Hepatocyte (in vitro differentiated cells): ENCODE results near the gene GJB5. TPM values are rescaled to one million over a fixed set of nuclear protein-coding genes. Genes with fewer than 3 reads are reported as not detected.

ENCODE experiments used
- DNase-seq: peaks from one replicate; pipeline ENCODE4 v3.0.0-alpha.2; 2016; ENCODE audit warnings: low spot score
- H2AFZ ChIP-seq: fragments of 200-600 bp; sonication (generic); 2 replicates; pipeline ENCODE4 v1.6.0; 2016; ENCODE audit warnings: antibody characterized with exemption, mild to moderate bottlenecking
- H3K27ac ChIP-seq: fragments of 200-600 bp; sonication (generic); 2 replicates; pipeline ENCODE4 v1.5.1; 2016; ENCODE audit warnings: mild to moderate bottlenecking
- H3K27me3 ChIP-seq: fragments of 200-600 bp; sonication (generic); 2 replicates; pipeline ENCODE4 v1.6.1; 2016
- H3K36me3 ChIP-seq: fragments of 200-600 bp; sonication (generic); replicated peaks from 2 replicates; pipeline ENCODE4 v1.5.1; 2016; ENCODE audit warnings: low read depth; ENCODE audit not compliant: insufficient read depth
- H3K4me1 ChIP-seq: fragments of 200-600 bp; sonication (generic); 2 replicates; pipeline ENCODE4 v1.5.1; 2016; ENCODE audit warnings: mild to moderate bottlenecking, moderate library complexity; ENCODE audit not compliant: insufficient read depth
- H3K4me2 ChIP-seq: fragments of 200-600 bp; sonication (generic); 2 replicates; pipeline ENCODE4 v1.6.0; 2016
- H3K4me3 ChIP-seq: fragments of 200-600 bp; sonication (generic); 2 replicates; pipeline ENCODE4 v1.5.1; 2016; ENCODE audit warnings: mild to moderate bottlenecking
- H3K79me2 ChIP-seq: fragments of 200-600 bp; sonication (generic); 2 replicates; pipeline ENCODE4 v1.6.0; 2017; ENCODE audit warnings: mild to moderate bottlenecking
- H3K9me2 ChIP-seq: fragments of 200-600 bp; sonication (generic); replicated peaks from 2 replicates; pipeline ENCODE4 v1.6.0; 2017; ENCODE audit warnings: mild to moderate bottlenecking; ENCODE audit not compliant: insufficient read depth
- H3K9me3 ChIP-seq: fragments of 200-600 bp; sonication (generic); 2 replicates; pipeline ENCODE4 v1.5.1; 2016; ENCODE audit warnings: low read depth, mild to moderate bottlenecking
- H4K20me1 ChIP-seq: fragments of 200-600 bp; sonication (generic); 2 replicates; pipeline ENCODE4 v1.6.0; 2016; ENCODE audit warnings: mild to moderate bottlenecking; ENCODE audit not compliant: insufficient read depth, poor library complexity, severe bottlenecking
- CTCF ChIP-seq: fragments of 200-600 bp; sonication (generic); IDR thresholded peaks from 2 replicates; pipeline ENCODE4 v1.5.1; 2016; ENCODE audit warnings: antibody characterized with exemption, mild to moderate bottlenecking; ENCODE audit not compliant: poor library complexity
- EZH2 ChIP-seq: fragments of 200-600 bp; sonication (generic); IDR thresholded peaks from 2 replicates; pipeline ENCODE4 v1.6.1; 2016; ENCODE audit warnings: antibody characterized with exemption, mild to moderate bottlenecking, borderline replicate concordance
- EZH2phosphoT487 ChIP-seq: fragments of 200-600 bp; sonication (generic); IDR thresholded peaks from one replicate; pipeline ENCODE4 v1.6.1; 2018; ENCODE audit warnings: antibody characterized with exemption, mild to moderate bottlenecking, low read depth, moderate library complexity; ENCODE audit not compliant: unreplicated experiment, severe bottlenecking
- WGBS: methylation state at CpG from one replicate; pipeline ENCODE4 v1.1.6; 2016; ENCODE audit warnings: low lambda C conversion rate; ENCODE audit errors: missing lambda C conversion rate; 5-methylcytosine and 5-hydroxymethylcytosine counted together
- polyA plus RNA-seq: library from polyadenylated mRNA; unstranded; fragments of >200 nt; fragmentation: Nextera tagmentation; extraction: Ambion mirVana; gene quantifications from 2 replicates; pipeline ENCODE4 v1.2.1, GENCODE V29; 2016
- total RNA-seq: library from RNA; depleted of rRNA; stranded (reverse); fragments of >200 nt; gene quantifications from 2 replicates; pipeline ENCODE4 v1.2.3, GENCODE V29; 2014

Gene GJB5
- total and polyA plus RNA-seq, 2 experiments from 2014 or later = 0.80 to 0.85 TPM

DNA sequence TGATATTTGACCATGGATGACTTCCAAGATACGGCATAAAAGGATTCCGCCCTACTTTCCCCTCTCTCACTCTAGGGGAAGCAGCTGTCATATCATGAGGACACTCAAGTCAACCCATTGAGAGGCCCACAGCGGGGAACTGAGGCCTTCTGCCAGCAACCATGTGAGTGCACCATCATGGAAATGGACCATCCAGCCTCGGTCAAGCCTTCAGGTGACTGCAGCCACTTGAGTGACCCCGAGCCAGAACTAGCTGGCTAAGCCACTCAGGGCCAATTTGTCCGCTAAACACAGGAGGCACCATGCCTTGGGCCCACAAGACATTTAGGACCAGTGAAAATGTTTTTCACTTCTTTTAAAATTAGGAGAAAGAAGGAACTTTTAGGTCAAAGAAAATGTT lies 11.1 kb upstream of the GJB5 start:
- Histone ChIP-seq H3K4me1 (peaks cover 10% of the 10 kb centered on the region), H4K20me1 (no peaks in the 10 kb centered on the region), H3K27me3 (no peaks in the 10 kb centered on the region), H3K27ac (no peak overlapping the region), H3K36me3 (no peaks in the 10 kb centered on the region), H3K9me3 (no peaks in the 10 kb centered on the region), H3K4me2 (no peak overlapping the region), H2AFZ (no peak overlapping the region), H3K79me2 (no peaks in the 10 kb centered on the region), H3K4me3 (no peak overlapping the region), H3K9me2 (no peaks in the 10 kb centered on the region)
- 87% methylated on average over 6 of the region's 6 CpGs for whole genome bisulfite sequencing
- no peak for DNase-seq
- no peak for TF ChIP-seq CTCF
- TF ChIP-seq EZH2phosphoT487 = no peak
- TF ChIP-seq EZH2 = no peak

- H3K27me3 ChIP-seq = no peaks in the 10 kb centered on the region
- no peak for TF ChIP-seq EZH2
- TF ChIP-seq CTCF = no peak
- TF ChIP-seq EZH2phosphoT487 = no peak
- H3K79me2 ChIP-seq = no peaks in the 10 kb centered on the region
- no peaks in the 10 kb centered on the region for H3K9me3 ChIP-seq
- H3K9me2 ChIP-seq = no peaks in the 10 kb centered on the region
- H3K4me3 ChIP-seq = no peak overlapping the region
- H4K20me1 ChIP-seq = no peaks in the 10 kb centered on the region
- H2AFZ ChIP-seq = no peak overlapping the region
- H3K36me3 ChIP-seq = no peaks in the 10 kb centered on the region
- no peak overlapping the region for H3K4me2 ChIP-seq
- H3K27ac ChIP-seq = no peak overlapping the region
- DNase-seq = no peak
- 79% methylated on average over 3 of the region's 3 CpGs for WGBS
- H3K4me1 ChIP-seq = peaks cover 10% of the 10 kb centered on the region
These were observed 10.0 kb upstream of the GJB5 start for GRCh38 chr1:34744851-34745250.

GRCh38 chr1:34745666-34746065 lies 9.2 kb upstream of the GJB5 start:
- no peak overlapping the region for H3K27ac ChIP-seq

More at GRCh38 chr1:34745666-34746065, 9.2 kb upstream of the GJB5 start:
- WGBS = 78% methylated on average over 5 of the region's 5 CpGs
- TF ChIP-seq EZH2phosphoT487 (no peak), CTCF (no peak), EZH2 (no peak)
- no peaks in the 10 kb centered on the region for H3K27me3 ChIP-seq
- H3K79me2 ChIP-seq = no peaks in the 10 kb centered on the region
- H3K9me2 ChIP-seq = no peaks in the 10 kb centered on the region
- H3K4me3 ChIP-seq = no peak overlapping the region
- DNase-seq = no peak
- no peak overlapping the region for H2AFZ ChIP-seq
- peaks cover 10% of the 10 kb centered on the region for H3K4me1 ChIP-seq
- H3K4me2 ChIP-seq = no peak overlapping the region
- no peaks in the 10 kb centered on the region for H3K9me3 ChIP-seq
- H3K36me3 ChIP-seq = no peaks in the 10 kb centered on the region
- H4K20me1 ChIP-seq = no peaks in the 10 kb centered on the region
